ENCODE measurements around the gene HPN.
"Not testable (repeated sequence)": the region's sequence is repeated elsewhere in the genome, so short reads cannot be mapped to it uniquely, and the experiment has no call there.

DNA sequence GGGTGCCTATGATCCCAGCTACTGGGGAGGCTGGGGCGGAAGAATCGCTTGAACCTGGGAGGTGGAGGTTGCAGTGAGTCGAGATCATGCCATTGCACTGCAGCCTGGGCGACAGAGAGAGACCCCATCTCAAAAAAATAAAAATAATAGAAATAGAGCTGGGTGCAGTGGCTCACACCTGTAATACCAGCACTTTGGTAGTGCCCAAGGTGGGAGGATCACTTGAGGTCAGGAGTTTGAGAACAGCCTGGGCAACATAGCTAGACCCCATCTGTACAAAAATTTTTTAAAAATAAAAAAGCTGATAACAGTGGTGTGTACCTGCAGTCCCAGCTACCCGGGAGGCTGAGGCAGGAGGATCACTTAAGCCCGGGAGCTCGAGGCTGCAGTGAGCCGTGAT lies 34.1 kb upstream of the HPN start:
- TF ChIP-seq, protein P1, sequence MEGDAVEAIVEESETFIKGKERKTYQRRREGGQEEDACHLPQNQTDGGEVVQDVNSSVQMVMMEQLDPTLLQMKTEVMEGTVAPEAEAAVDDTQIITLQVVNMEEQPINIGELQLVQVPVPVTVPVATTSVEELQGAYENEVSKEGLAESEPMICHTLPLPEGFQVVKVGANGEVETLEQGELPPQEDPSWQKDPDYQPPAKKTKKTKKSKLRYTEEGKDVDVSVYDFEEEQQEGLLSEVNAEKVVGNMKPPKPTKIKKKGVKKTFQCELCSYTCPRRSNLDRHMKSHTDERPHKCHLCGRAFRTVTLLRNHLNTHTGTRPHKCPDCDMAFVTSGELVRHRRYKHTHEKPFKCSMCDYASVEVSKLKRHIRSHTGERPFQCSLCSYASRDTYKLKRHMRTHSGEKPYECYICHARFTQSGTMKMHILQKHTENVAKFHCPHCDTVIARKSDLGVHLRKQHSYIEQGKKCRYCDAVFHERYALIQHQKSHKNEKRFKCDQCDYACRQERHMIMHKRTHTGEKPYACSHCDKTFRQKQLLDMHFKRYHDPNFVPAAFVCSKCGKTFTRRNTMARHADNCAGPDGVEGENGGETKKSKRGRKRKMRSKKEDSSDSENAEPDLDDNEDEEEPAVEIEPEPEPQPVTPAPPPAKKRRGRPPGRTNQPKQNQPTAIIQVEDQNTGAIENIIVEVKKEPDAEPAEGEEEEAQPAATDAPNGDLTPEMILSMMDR (IDR thresholded peaks at IDR 0.05; ENCODE audit: poor library complexity): not testable (repeated sequence)
- TF ChIP-seq EZH2 (IDR thresholded peaks at IDR 0.05; ENCODE audit: borderline replicate concordance): not testable (repeated sequence)
